ENCODE measurements around the gene DNAH3. TPM values are rescaled to one million over a fixed set of nuclear protein-coding genes. Genes with fewer than 3 reads are reported as not detected.
"Not testable (repeated sequence)": the region's sequence is repeated elsewhere in the genome, so short reads cannot be mapped to it uniquely, and the experiment has no call there.

DNAH3 gene
- total and polyA plus RNA-seq, 2 experiments from 2014 or later, result not detected

- Histone ChIP-seq H3K9me2 (ENCODE audit: insufficient read depth) (no peaks in the 10 kb centered on the region), H3K9ac (no peak overlapping the region)
These were observed 46.4 kb downstream of the DNAH3 start for GRCh38 chr16:21103941-21104860.

GRCh38 chr16:21101631-21102420 lies 48.8 kb downstream of the DNAH3 start:
- in situ Hi-C loops (cut with MboI), result no loop called here
- TF ChIP-seq EZH2 (IDR thresholded peaks at IDR 0.05; ENCODE audit: insufficient read depth, poor library complexity, severe bottlenecking) (no peak), EZH2phosphoT487 (IDR thresholded peaks at IDR 0.05; ENCODE audit: insufficient read depth, low read depth) (no peak)
- Histone ChIP-seq H3K9me2 (ENCODE audit: insufficient read depth) (no peaks in the 10 kb centered on the region), H3K27ac (no peak overlapping the region), H3K4me1 (ENCODE audit: insufficient read depth) (peaks cover 37% of the 10 kb centered on the region), H3K4me3 (no peak overlapping the region), H3K9me3 (ENCODE audit: low read depth) (no peaks in the 10 kb centered on the region), H3K79me2 (ENCODE audit: insufficient read depth) (no peaks in the 10 kb centered on the region), H3K36me3 (ENCODE audit: low read depth) (no peaks in the 10 kb centered on the region), H3K27me3 (replicated peaks; ENCODE audit: insufficient read depth) (no peaks in the 10 kb centered on the region), H4K20me1 (ENCODE audit: insufficient read depth) (no peaks in the 10 kb centered on the region), H3K9ac (no peak overlapping the region), H3K4me2 (ENCODE audit: unreplicated experiment) (no peak overlapping the region), H2AFZ (no peak overlapping the region), H3F3A (ENCODE audit: insufficient read depth) (peaks cover 18% of the 10 kb centered on the region)
- DNase-seq, result peak; percentile 51
- 55 to 57% methylated on average over 8 of the region's 8 CpGs for WGBS, 2 experiments (ENCODE audit: low coverage in 1 of 2, low lambda C conversion rate in 2 of 2, missing lambda C conversion rate in 2 of 2)

More at GRCh38 chr16:21103941-21104860, 46.4 kb downstream of the DNAH3 start:
- H3K4me3 ChIP-seq, result 0 out of 2 replicates have a peak overlapping the region, but pooled peaks have one; percentile 22
- H3K4me1 ChIP-seq (ENCODE audit: insufficient read depth), result peaks cover 27% of the 10 kb centered on the region
- H3K36me3 ChIP-seq (ENCODE audit: low read depth), result no peaks in the 10 kb centered on the region
- H3K27me3 ChIP-seq (replicated peaks; ENCODE audit: insufficient read depth), result no peaks in the 10 kb centered on the region
- H3K79me2 ChIP-seq (ENCODE audit: insufficient read depth), result no peaks in the 10 kb centered on the region
- no peaks in the 10 kb centered on the region for H3K9me3 ChIP-seq (ENCODE audit: low read depth)
- peak overlapping the region; percentile 40 for H3K4me2 ChIP-seq (ENCODE audit: unreplicated experiment)
- H3F3A ChIP-seq (ENCODE audit: insufficient read depth), result peaks cover 7% of the 10 kb centered on the region
- in situ Hi-C loops (cut with MboI), result no loop called here
- DNase-seq, result peak; percentile 74
- peak overlapping the region; percentile 65 for H2AFZ ChIP-seq
- H4K20me1 ChIP-seq (ENCODE audit: insufficient read depth), result no peaks in the 10 kb centered on the region
- no peak for TF ChIP-seq EZH2phosphoT487 (IDR thresholded peaks at IDR 0.05; ENCODE audit: insufficient read depth, low read depth)
- no peak for TF ChIP-seq EZH2 (IDR thresholded peaks at IDR 0.05; ENCODE audit: insufficient read depth, poor library complexity, severe bottlenecking)
- 53 to 59% methylated on average over 9 of the region's 9 CpGs for WGBS, 2 experiments (ENCODE audit: low coverage in 1 of 2, low lambda C conversion rate in 2 of 2, missing lambda C conversion rate in 2 of 2)
- 0 out of 2 replicates have a peak overlapping the region, but pooled peaks have one; percentile 21 for H3K27ac ChIP-seq

GRCh38 chr16:21100447-21100846 lies 50.2 kb downstream of the DNAH3 start:
- Histone ChIP-seq H3K36me3 (ENCODE audit: low read depth) (no peaks in the 10 kb centered on the region), H2AFZ (peak overlapping the region; percentile 82), H3K27me3 (replicated peaks; ENCODE audit: insufficient read depth) (no peaks in the 10 kb centered on the region), H3K9me2 (ENCODE audit: insufficient read depth) (no peaks in the 10 kb centered on the region), H3K4me3 (no peak overlapping the region), H3K4me2 (ENCODE audit: unreplicated experiment) (peak overlapping the region; percentile 18), H3K9me3 (ENCODE audit: low read depth) (no peaks in the 10 kb centered on the region), H3K27ac (peak overlapping the region; percentile 24), H4K20me1 (ENCODE audit: insufficient read depth) (no peaks in the 10 kb centered on the region), H3K79me2 (ENCODE audit: insufficient read depth) (no peaks in the 10 kb centered on the region), H3K9ac (no peak overlapping the region), H3F3A (ENCODE audit: insufficient read depth) (peaks cover 19% of the 10 kb centered on the region), H3K4me1 (ENCODE audit: insufficient read depth) (peaks cover 41% of the 10 kb centered on the region)
- WGBS, 2 experiments (ENCODE audit: low coverage in 1 of 2, low lambda C conversion rate in 2 of 2, missing lambda C conversion rate in 2 of 2), result 51 to 55% methylated on average over 4 of the region's 4 CpGs
- no peak for TF ChIP-seq EZH2 (IDR thresholded peaks at IDR 0.05; ENCODE audit: insufficient read depth, poor library complexity, severe bottlenecking)
- TF ChIP-seq EZH2phosphoT487 (IDR thresholded peaks at IDR 0.05; ENCODE audit: insufficient read depth, low read depth), result no peak
- in situ Hi-C loops (cut with MboI), result no loop called here
- peak; percentile 78 for DNase-seq

- WGBS, 2 experiments (ENCODE audit: low coverage in 1 of 2, low lambda C conversion rate in 2 of 2, missing lambda C conversion rate in 2 of 2), result 0 to 5% methylated on average over 1 of the region's 1 CpG
- no peaks in the 10 kb centered on the region for H3K9me2 ChIP-seq (ENCODE audit: insufficient read depth)
- peaks cover 29% of the 10 kb centered on the region for H3K4me1 ChIP-seq (ENCODE audit: insufficient read depth)
- no peak overlapping the region for H3K9ac ChIP-seq
- DNase-seq, result peak; percentile 86
- no peaks in the 10 kb centered on the region for H3K79me2 ChIP-seq (ENCODE audit: insufficient read depth)
- H3K36me3 ChIP-seq (ENCODE audit: low read depth), result no peaks in the 10 kb centered on the region
- H2AFZ ChIP-seq, result peak overlapping the region; percentile 54
- H3K4me2 ChIP-seq (ENCODE audit: unreplicated experiment), result peak overlapping the region; percentile 70
- in situ Hi-C loops (cut with MboI), result no loop called here
- H3K4me3 ChIP-seq, result peak overlapping the region; percentile 32; the same call in 1 of the 2 replicates
- H3F3A ChIP-seq (ENCODE audit: insufficient read depth), result peaks cover 12% of the 10 kb centered on the region
- H3K27me3 ChIP-seq (replicated peaks; ENCODE audit: insufficient read depth), result no peaks in the 10 kb centered on the region
- no peaks in the 10 kb centered on the region for H3K9me3 ChIP-seq (ENCODE audit: low read depth)
- no peaks in the 10 kb centered on the region for H4K20me1 ChIP-seq (ENCODE audit: insufficient read depth)
- TF ChIP-seq EZH2phosphoT487 (IDR thresholded peaks at IDR 0.05; ENCODE audit: insufficient read depth, low read depth), result no peak
- TF ChIP-seq EZH2 (IDR thresholded peaks at IDR 0.05; ENCODE audit: insufficient read depth, poor library complexity, severe bottlenecking), result no peak
- H3K27ac ChIP-seq, result peak overlapping the region; percentile 42
These were observed 53.5 kb downstream of the DNAH3 start for GRCh38 chr16:21097151-21097550.

GRCh38 chr16:21094719-21095118 lies 55.9 kb downstream of the DNAH3 start:
- H3K9me2 ChIP-seq (ENCODE audit: insufficient read depth); H3K36me3 ChIP-seq (ENCODE audit: low read depth); H3K4me2 ChIP-seq (ENCODE audit: unreplicated experiment); H3K79me2 ChIP-seq (ENCODE audit: insufficient read depth); H3K9ac ChIP-seq; H4K20me1 ChIP-seq (ENCODE audit: insufficient read depth); H2AFZ ChIP-seq; in situ Hi-C loops (cut with MboI); H3K4me3 ChIP-seq; H3K9me3 ChIP-seq (ENCODE audit: low read depth); DNase-seq; H3K27ac ChIP-seq; H3K27me3 ChIP-seq (replicated peaks; ENCODE audit: insufficient read depth): not testable (repeated sequence)
- 50% methylated on average over 2 of the region's 2 CpGs for WGBS, 2 experiments (ENCODE audit: low coverage in 1 of 2, low lambda C conversion rate in 2 of 2, missing lambda C conversion rate in 2 of 2)
- Histone ChIP-seq H3K4me1 (ENCODE audit: insufficient read depth) (peaks cover 15% of the 10 kb centered on the region), H3F3A (ENCODE audit: insufficient read depth) (peaks cover 14% of the 10 kb centered on the region)

Data from GM23248 (cell line).